HuH-7 (cell line): ENCODE measurements around the gene OSCAR.

Experiments
- DNase-seq: peaks from one replicate; pipeline ENCODE4 v3.0.0; 2011; ENCODE audit warnings: low spot score

OSCAR gene, protein sequence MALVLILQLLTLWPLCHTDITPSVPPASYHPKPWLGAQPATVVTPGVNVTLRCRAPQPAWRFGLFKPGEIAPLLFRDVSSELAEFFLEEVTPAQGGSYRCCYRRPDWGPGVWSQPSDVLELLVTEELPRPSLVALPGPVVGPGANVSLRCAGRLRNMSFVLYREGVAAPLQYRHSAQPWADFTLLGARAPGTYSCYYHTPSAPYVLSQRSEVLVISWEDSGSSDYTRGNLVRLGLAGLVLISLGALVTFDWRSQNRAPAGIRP

GRCh38 chr19:54100561-54100960 lies at the start of gene OSCAR:
TSS of gene OSCAR (minus strand) at chr19:54100803. CDS start at chr19:54100792, 11 bp downstream.
- DNase-seq = no peak

- no peak for DNase-seq
These were observed 48.6 kb upstream of the OSCAR start for GRCh38 chr19:54149021-54149812.

DNA sequence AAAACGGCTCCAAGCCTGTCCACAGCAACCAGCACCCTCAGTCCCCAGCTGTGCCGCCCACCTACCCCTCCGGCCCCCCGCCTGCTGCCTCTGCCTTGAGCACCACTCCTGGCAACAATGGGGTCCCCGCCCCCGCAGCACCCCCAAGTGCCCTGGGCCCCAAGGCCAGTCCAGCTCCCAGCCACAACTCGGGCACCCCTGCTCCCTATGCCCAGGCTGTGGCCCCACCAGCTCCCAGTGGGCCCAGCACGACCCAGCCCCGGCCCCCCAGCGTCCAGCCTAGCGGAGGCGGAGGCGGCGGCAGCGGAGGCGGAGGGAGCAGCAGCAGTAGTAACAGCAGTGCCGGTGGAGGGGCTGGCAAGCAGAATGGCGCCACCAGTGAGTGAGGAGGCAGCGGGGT lies 47.6 kb upstream of the OSCAR start:
- no peak for DNase-seq

DNA sequence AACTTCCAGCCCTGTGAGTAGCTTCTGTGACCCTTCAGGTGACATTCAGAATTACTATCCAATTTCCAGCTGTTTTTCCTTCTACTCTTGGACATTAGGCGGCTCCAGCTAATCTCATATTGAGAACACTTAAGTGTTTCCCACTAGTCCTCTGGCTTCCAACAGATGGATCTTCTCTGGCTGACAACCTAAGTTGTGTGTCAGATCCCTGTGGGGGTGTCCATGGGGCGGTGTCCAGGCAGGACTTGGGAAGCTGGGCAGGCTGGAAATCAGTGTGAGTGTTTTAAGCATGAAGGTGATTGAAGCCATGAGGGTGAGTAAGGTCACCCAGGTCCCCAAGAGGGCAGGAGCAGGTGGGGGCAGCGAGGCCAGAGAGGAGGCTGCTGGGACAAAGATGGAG lies 47.1 kb upstream of the OSCAR start:
- DNase-seq = no peak

- no peak for DNase-seq
These were observed 45.0 kb upstream of the OSCAR start for GRCh38 chr19:54145541-54146158.

- DNase-seq = no peak
These were observed 41.7 kb upstream of the OSCAR start for GRCh38 chr19:54142166-54142780.

- DNase-seq = no peak
These were observed 40.8 kb upstream of the OSCAR start for GRCh38 chr19:54141356-54141755.

- no peak for DNase-seq
These were observed 38.1 kb upstream of the OSCAR start for GRCh38 chr19:54138489-54139256.

GRCh38 chr19:54137699-54138488 lies 37.3 kb upstream of the OSCAR start, which contains the start of gene CNOT3:
TSS of gene CNOT3 (plus strand) at chr19:54137762. CDS start at chr19:54142979, 5,217 bp downstream.
- DNase-seq = no peak

- peak; percentile 100 for DNase-seq
These were observed 36.5 kb upstream of the OSCAR start for GRCh38 chr19:54136864-54137698.

DNA sequence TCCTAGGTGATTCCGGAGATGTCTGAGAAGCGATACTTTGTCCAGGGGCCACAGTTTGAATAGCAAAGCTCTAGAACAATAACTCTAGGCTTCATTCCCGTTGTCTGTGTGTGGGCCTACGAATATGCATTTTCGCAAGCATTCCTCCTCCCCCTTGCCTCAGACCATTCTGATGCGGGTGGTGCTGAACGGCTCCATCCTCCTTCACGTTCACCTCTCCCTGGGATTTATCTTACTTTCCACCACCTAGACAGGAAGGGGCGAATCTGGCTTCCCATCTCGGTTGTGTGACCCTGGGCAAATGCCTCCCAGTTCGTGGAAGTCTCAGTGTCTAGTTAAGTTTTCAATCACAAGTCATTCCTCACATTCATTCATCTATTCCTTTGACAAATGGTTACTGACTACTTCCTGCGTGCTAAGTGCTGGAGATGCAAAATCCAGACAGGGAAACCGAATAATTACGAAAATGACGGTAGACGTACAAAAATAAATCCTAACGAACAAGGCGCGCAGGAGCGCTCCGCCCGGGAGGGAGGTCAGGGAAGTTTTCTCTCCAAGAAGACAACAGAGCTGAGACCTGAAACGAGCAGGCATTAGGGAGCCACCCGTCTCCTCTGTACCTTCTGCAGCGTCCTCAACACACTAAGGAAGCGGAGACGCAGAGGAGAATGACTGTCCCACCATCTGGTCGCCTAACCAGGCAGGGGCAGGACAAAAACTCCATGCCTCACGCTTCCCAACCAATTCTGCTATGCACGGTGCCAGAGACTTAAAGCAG lies 35.7 kb upstream of the OSCAR start:
- peak; percentile 31 for DNase-seq

DNA sequence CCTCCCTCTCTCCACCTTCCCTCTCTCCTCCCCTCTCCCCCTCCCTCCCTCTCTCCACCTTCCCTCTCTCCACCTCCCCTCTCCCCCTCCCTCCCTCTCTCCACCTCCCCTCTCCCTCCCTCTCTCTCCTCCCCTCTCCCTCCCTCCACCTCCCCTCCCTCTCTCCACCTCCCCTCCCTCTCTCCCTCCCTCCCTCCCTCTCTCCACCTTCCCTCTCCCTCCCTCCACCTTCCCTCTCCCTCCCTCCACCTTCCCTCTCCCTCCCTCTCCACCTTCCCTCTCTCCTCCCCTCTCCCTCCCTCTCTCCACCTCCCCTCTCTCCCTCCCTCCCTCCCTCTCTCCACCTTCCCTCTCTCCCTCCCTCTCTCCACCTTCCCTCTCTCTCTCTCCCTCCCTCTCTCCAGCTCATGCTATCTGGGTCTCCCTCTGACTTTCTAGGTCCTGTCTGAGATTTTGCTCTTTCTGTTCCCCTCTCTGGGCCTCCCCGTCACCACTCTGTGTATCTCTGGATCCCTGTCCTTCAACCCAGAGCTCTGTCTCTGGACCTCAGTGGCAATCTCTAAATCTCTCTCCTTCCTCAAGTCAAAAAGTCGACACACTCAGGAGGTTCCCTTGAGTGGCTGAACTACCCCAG lies 33.5 kb upstream of the OSCAR start:
- no peak for DNase-seq

GRCh38 chr19:54133312-54133956 lies 32.8 kb upstream of the OSCAR start:
- DNase-seq = no peak

DNA sequence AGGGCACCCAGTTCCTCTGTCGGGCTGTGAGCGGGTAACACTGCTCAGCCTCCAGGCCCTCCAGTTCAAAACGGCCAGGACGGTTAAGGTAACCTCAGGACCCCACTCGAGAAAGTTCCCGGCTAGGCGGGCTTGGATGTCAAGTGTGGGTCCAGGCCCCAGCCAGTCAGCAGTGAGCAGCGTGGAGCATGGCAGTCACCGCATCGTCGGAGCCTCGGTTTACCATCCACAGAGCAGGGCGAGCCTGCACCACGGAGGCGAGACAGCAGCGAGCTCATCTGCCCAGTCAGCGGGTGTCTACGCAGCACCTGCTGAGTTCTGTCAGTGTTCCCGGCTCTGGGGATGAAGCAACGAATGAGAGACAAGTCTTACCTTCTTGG lies 29.0 kb upstream of the OSCAR start:
- no peak for DNase-seq

DNA sequence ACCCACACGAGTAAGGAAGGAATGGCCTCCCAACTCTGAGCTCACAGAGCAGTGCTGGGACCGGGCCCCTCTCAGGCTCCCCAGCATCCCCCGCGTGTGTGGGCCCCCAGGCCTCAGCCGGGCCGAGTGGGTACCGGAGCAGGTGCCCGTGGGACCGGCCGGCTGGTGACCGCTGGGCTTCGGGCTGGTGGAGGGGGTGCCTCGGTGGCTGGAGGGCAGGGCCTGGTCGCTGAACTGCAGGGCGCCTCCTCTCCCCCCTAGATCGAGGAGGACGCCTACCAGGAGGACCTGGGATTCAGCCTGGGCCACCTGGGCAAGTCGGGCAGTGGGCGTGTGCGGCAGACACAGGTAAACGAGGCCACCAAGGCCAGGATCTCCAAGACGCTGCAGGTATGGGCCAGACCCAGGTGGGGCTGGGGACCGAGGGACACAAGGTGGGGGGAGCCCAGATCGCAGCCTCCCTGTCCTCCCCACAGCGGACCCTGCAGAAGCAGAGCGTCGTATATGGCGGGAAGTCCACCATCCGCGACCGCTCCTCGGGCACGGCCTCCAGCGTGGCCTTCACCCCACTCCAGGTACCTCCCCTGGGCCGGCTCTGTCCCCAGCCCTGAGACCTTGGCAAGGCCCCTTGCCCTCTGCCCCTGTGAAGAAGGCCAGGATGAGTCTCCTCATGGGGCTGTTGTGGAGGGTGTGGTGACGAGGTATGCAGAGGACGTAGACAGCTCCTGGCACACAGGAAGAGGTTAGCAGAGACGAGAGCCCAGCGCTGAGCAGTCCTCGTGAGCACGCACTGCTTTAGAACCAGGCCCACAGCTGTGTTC lies 28.4 kb upstream of the OSCAR start:
- DNase-seq = no peak

DNA sequence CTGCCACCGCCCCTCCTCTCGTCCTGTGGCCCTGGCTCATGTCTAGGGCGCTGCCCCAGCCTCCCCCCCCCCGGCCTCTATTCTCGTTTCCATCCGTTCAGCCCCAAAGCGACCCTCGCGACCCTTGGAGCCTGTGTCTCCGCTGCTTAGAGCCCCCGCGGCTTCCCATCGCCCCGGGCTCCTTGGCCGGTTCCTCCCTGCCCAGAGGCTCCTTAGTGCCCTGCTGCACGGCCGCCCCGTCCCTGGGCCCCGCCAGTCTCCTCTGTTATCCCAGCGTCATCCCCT lies 27.8 kb upstream of the OSCAR start:
- no peak for DNase-seq

- no peak for DNase-seq
These were observed 27.3 kb upstream of the OSCAR start for GRCh38 chr19:54127688-54128440.
